Naive thymus-derived CD4-positive, alpha-beta T cell (primary cell): ENCODE measurements around the gene CES4A. TPM values are rescaled to one million over a fixed set of nuclear protein-coding genes. Genes with fewer than 3 reads are reported as not detected.
"Not testable (repeated sequence)": the region's sequence is repeated elsewhere in the genome, so short reads cannot be mapped to it uniquely, and the experiment has no call there.

Source experiments
- ATAC-seq: fragments of 150-1000 bp; cut with Tn5 transposase; 2 replicates; pipeline ENCODE4 v1.10.0; 2021; ENCODE audit warnings: mild to moderate bottlenecking, moderate library complexity
- CTCF ChIA-PET: fragments of 350-600 bp; sonication (Branson Sonifier 250); formaldehyde crosslinking; loops from one replicate; lab custom pipeline; 2021; ENCODE audit warnings: antibody characterized with exemption; lab: Charles Lee
- POLR2A ChIA-PET: fragments of 350-600 bp; sonication (Branson Sonifier 250); formaldehyde crosslinking; loops from one replicate; lab custom pipeline; 2021; ENCODE audit warnings: antibody characterized with exemption, inconsistent platforms; lab: Charles Lee
- DNase-seq, 9 donors: peaks; one replicate each; pipeline versions ENCODE4 v3.0.0 to v3.0.0-alpha.2; 2020 to 2022; ENCODE audit warnings: mixed read lengths in 1 of 9
- H3K27ac ChIP-seq: one replicate; pipeline ENCODE4 v1.7.0; 2013; ENCODE audit warnings: mild to moderate bottlenecking, low read depth, low read length, moderate library complexity
- H3K27me3 ChIP-seq, 2 donors: one replicate each; pipeline ENCODE4 v1.7.0; 2013; ENCODE audit warnings: low read length in 2 of 2, mild to moderate bottlenecking in 2 of 2, moderate library complexity in 2 of 2; ENCODE audit not compliant: control insufficient read depth in 2 of 2, insufficient read depth in 2 of 2
- H3K36me3 ChIP-seq, 3 experiments: 1 replicate in 2 of 3; 2 replicates in 1 of 3; pipeline ENCODE4 v1.7.0; 2013; ENCODE audit warnings: low read length in 3 of 3, mild to moderate bottlenecking in 3 of 3, moderate library complexity in 1 of 3; ENCODE audit not compliant: insufficient read depth in 3 of 3, control insufficient read depth in 2 of 3
- H3K4me1 ChIP-seq, 2 donors: one replicate each; pipeline ENCODE4 v1.7.0; 2013; ENCODE audit warnings: low read length in 2 of 2, mild to moderate bottlenecking in 2 of 2, moderate library complexity in 1 of 2; ENCODE audit not compliant: control insufficient read depth in 2 of 2, insufficient read depth in 2 of 2
- H3K4me3 ChIP-seq: 2 replicates; pipeline ENCODE4 v1.7.0; 2013; ENCODE audit warnings: mild to moderate bottlenecking, low read length
- H3K9me3 ChIP-seq, 3 experiments: 1 replicate in 2 of 3; 2 replicates in 1 of 3; pipeline ENCODE4 v1.7.0; 2013; ENCODE audit warnings: low read length in 3 of 3; ENCODE audit not compliant: control insufficient read depth in 2 of 3
- H3K27ac Mint-ChIP-seq, 9 donors: one replicate each; pipeline ENCODE4 v1.8.0; 2020 to 2022; ENCODE audit warnings: mixed read lengths in 9 of 9, mild to moderate bottlenecking in 8 of 9, moderate library complexity in 5 of 9, inconsistent platforms in 2 of 9
- H3K27me3 Mint-ChIP-seq, 5 donors: one replicate each; pipeline ENCODE4 v1.8.0; 2021 to 2022; ENCODE audit warnings: mixed read lengths in 5 of 5, mild to moderate bottlenecking in 1 of 5
- H3K36me3 Mint-ChIP-seq, 5 donors: one replicate each; pipeline ENCODE4 v1.8.0; 2020 to 2022; ENCODE audit warnings: mixed read lengths in 5 of 5, mild to moderate bottlenecking in 3 of 5, inconsistent platforms in 1 of 5
- H3K4me1 Mint-ChIP-seq, 7 donors: one replicate each; pipeline ENCODE4 v1.8.0; 2020 to 2022; ENCODE audit warnings: mixed read lengths in 7 of 7, mild to moderate bottlenecking in 3 of 7, inconsistent platforms in 1 of 7
- H3K4me3 Mint-ChIP-seq, 10 donors: one replicate each; pipeline ENCODE4 v1.8.0; 2020 to 2022; ENCODE audit warnings: mild to moderate bottlenecking in 10 of 10, mixed read lengths in 10 of 10, moderate library complexity in 6 of 10, inconsistent platforms in 2 of 10
- H3K9me3 Mint-ChIP-seq, 11 donors: one replicate each; pipeline ENCODE4 v1.8.0; 2020 to 2022; ENCODE audit warnings: mixed read lengths in 11 of 11, mild to moderate bottlenecking in 4 of 11, inconsistent platforms in 1 of 11, moderate library complexity in 1 of 11
- intact Hi-C, 2 donors: fragments of 100-400 bp; cut with micrococcal nuclease; formaldehyde crosslinking; loops; one replicate each; pipeline ENCODE4 v1.15.1; 2023
- polyA plus RNA-seq, 2 donors: library from polyadenylated mRNA; unstranded; fragments of 300-500 nt; fragmentation: Illumina TruSeq; gene quantifications; one replicate each; pipeline ENCODE4 v1.2.3, GENCODE V29; 2021
- total RNA-seq, 6 experiments: library from RNA in 5 of 6; stranded (reverse) in 5 of 6; gene quantifications; 1 replicate in 5 of 6; 2 replicates in 1 of 6; pipeline ENCODE4 v1.2.3 and lab custom pipeline; 2021 to 2026

Gene CES4A
- total and polyA plus RNA-seq, 7 experiments from 2014 or later, result 5.1 to 53.8 (median 20.5) TPM

GRCh38 chr16:67035364-67035763, 47.0 kb downstream of the CES4A start:
- no peak for DNase-seq
- H3K27me3 Mint-ChIP-seq, result no peaks in the 10 kb centered on the region
- H3K36me3 Mint-ChIP-seq, result peaks cover 0 to 31% (median 8%) of the 10 kb centered on the region in 5 donors
- Histone ChIP-seq H3K4me1 (peaks cover 10 to 20% of the 10 kb centered on the region in 2 donors), H3K27me3 (no peaks in the 10 kb centered on the region), H3K27ac (no peak overlapping the region), H3K9me3 (no peaks in the 10 kb centered on the region), H3K36me3 (peaks cover 0 to 7% (median 0%) of the 10 kb centered on the region in 3 experiments), H3K4me3 (no peak overlapping the region)
- no peak for ATAC-seq
- POLR2A ChIA-PET, result interaction anchor here (1.3 kb wide), 1 partner anchor 18 kb away, joined by 3 read pairs; no protein-coding TSS in a partner anchor
- H3K4me3 Mint-ChIP-seq, result peak overlapping the region in 4 of 10 donors; percentile 29 to 59 (median 42)
- no peaks in the 10 kb centered on the region for H3K9me3 Mint-ChIP-seq
- peaks cover 33 to 74% (median 58%) of the 10 kb centered on the region in 7 donors for H3K4me1 Mint-ChIP-seq
- intact Hi-C loops, result no loop called here
- CTCF ChIA-PET, result interaction anchor here (0.6 to 1.3 kb wide), 3 partner anchors 13 to 21 kb away, joined by 3 read pairs; no protein-coding TSS in a partner anchor
- H3K27ac Mint-ChIP-seq, result peak overlapping the region in 1 of 9 donors; percentile 3

GRCh38 chr16:67036323-67036741, 47.9 kb downstream of the CES4A start:
- Mint-ChIP-seq H3K4me3 (no peak overlapping the region), H3K36me3 (peaks cover 0 to 33% (median 16%) of the 10 kb centered on the region in 5 donors)
- no peak for ATAC-seq

GRCh38 chr16:67039260-67040020, 51.1 kb downstream of the CES4A start:
- Histone ChIP-seq H3K9me3 (no peaks in the 10 kb centered on the region), H3K27ac (no peak overlapping the region), H3K36me3 (peaks cover 0 to 26% (median 0%) of the 10 kb centered on the region in 3 experiments), H3K4me1 (peaks cover 0 to 8% of the 10 kb centered on the region in 2 donors), H3K4me3 (no peak overlapping the region), H3K27me3 (no peaks in the 10 kb centered on the region)
- peaks cover 24 to 56% (median 33%) of the 10 kb centered on the region in 7 donors for H3K4me1 Mint-ChIP-seq
- H3K9me3 Mint-ChIP-seq, result no peaks in the 10 kb centered on the region
- CTCF ChIA-PET, result no interaction called here
- intact Hi-C loops, result no loop called here
- H3K27me3 Mint-ChIP-seq, result no peaks in the 10 kb centered on the region
- no peak overlapping the region for H3K4me3 Mint-ChIP-seq
- no peak for ATAC-seq
- DNase-seq, result no peak
- peaks cover 0 to 24% (median 16%) of the 10 kb centered on the region in 5 donors for H3K36me3 Mint-ChIP-seq
- peak overlapping the region in 2 of 9 donors; percentile 19 to 56 for H3K27ac Mint-ChIP-seq
- POLR2A ChIA-PET, result interaction anchor here (1.0 to 5.4 kb wide), 3 partner anchors 8 to 15 kb away, joined by 3 to 33 read pairs (median 3); partner anchors contain the start of gene CBFB

More at GRCh38 chr16:67036323-67036741, 47.9 kb downstream of the CES4A start:
- intact Hi-C loops, result no loop called here
- CTCF ChIA-PET, result interaction anchor here (0.7 kb wide), 1 partner anchor 57 kb away, joined by 3 read pairs; no protein-coding TSS in a partner anchor
- POLR2A ChIA-PET, result no interaction called here
- Histone ChIP-seq H3K36me3 (peaks cover 0 to 16% (median 0%) of the 10 kb centered on the region in 3 experiments), H3K9me3 (no peaks in the 10 kb centered on the region), H3K4me1 (peaks cover 2 to 16% of the 10 kb centered on the region in 2 donors), H3K27me3 (no peaks in the 10 kb centered on the region), H3K4me3 (no peak overlapping the region), H3K27ac (no peak overlapping the region)
- peaks cover 39 to 74% (median 56%) of the 10 kb centered on the region in 7 donors for H3K4me1 Mint-ChIP-seq
- H3K27me3 Mint-ChIP-seq, result no peaks in the 10 kb centered on the region
- no peaks in the 10 kb centered on the region for H3K9me3 Mint-ChIP-seq
- H3K27ac Mint-ChIP-seq, result peak overlapping the region in 1 of 9 donors; percentile 76
- DNase-seq, result no peak

- intact Hi-C loops, result no loop called here
- Histone ChIP-seq H3K4me1 (peaks cover 0 to 6% of the 10 kb centered on the region in 2 donors), H3K9me3 (no peaks in the 10 kb centered on the region), H3K36me3 (peaks cover 0 to 26% (median 0%) of the 10 kb centered on the region in 3 experiments), H3K4me3 (no peak overlapping the region), H3K27ac (no peak overlapping the region), H3K27me3 (no peaks in the 10 kb centered on the region)
- CTCF ChIA-PET, result no interaction called here
- ATAC-seq, result no peak
- no peak for DNase-seq
- Mint-ChIP-seq H3K36me3 (peaks cover 0 to 22% (median 13%) of the 10 kb centered on the region in 5 donors), H3K4me1 (peaks cover 18 to 49% (median 26%) of the 10 kb centered on the region in 7 donors), H3K9me3 (no peaks in the 10 kb centered on the region), H3K4me3 (no peak overlapping the region), H3K27me3 (no peaks in the 10 kb centered on the region), H3K27ac (peak overlapping the region in 3 of 9 donors; percentile 17 to 53 (median 32))
- POLR2A ChIA-PET, result interaction anchor here (1.0 to 5.4 kb wide), 2 partner anchors 9 to 11 kb away, joined by 3 to 33 read pairs; partner anchors contain the start of gene CBFB
Observed at GRCh38 chr16:67040166-67040565, 51.8 kb downstream of the CES4A start.

- peaks cover 0 to 21% (median 13%) of the 10 kb centered on the region in 5 donors for H3K36me3 Mint-ChIP-seq
- H3K4me3 Mint-ChIP-seq, result no peak overlapping the region
- H3K9me3 ChIP-seq, result no peaks in the 10 kb centered on the region
- H3K27me3 ChIP-seq, result no peaks in the 10 kb centered on the region
- intact Hi-C loops, result loop anchor here in 1 of 2 donors (1.0 kb wide), 1 partner anchor 11 kb away; no protein-coding TSS in a partner anchor
- ATAC-seq, result no peak
- ChIA-PET CTCF (interaction anchor here (0.6 kb wide), 1 partner anchor 88 kb away, joined by 3 read pairs; no protein-coding TSS in a partner anchor), POLR2A (interaction anchor here (5.4 kb wide), 1 partner anchor 10 kb away, joined by 33 read pairs; no protein-coding TSS in a partner anchor)
- H3K27ac ChIP-seq, result no peak overlapping the region
- peak overlapping the region in 4 of 9 donors; percentile 8 to 36 (median 16) for H3K27ac Mint-ChIP-seq
- H3K4me1 ChIP-seq, result no peaks in the 10 kb centered on the region
- DNase-seq, result no peak
- H3K36me3 ChIP-seq, result peaks cover 0 to 26% (median 0%) of the 10 kb centered on the region in 3 experiments
- no peak overlapping the region for H3K4me3 ChIP-seq
- no peaks in the 10 kb centered on the region for H3K9me3 Mint-ChIP-seq
- peaks cover 14 to 46% (median 21%) of the 10 kb centered on the region in 7 donors for H3K4me1 Mint-ChIP-seq
- no peaks in the 10 kb centered on the region for H3K27me3 Mint-ChIP-seq
Observed at GRCh38 chr16:67040906-67041305, 52.5 kb downstream of the CES4A start.

- Mint-ChIP-seq H3K36me3 (peaks cover 0 to 23% (median 13%) of the 10 kb centered on the region in 5 donors), H3K4me1 (peaks cover 13 to 45% (median 25%) of the 10 kb centered on the region in 7 donors), H3K27ac (peak overlapping the region in 1 of 9 donors; percentile 36)
- ATAC-seq, H3K4me3 Mint-ChIP-seq, H3K9me3 Mint-ChIP-seq, DNase-seq, H3K27me3 ChIP-seq, H3K4me3 ChIP-seq, H3K9me3 ChIP-seq, H3K4me1 ChIP-seq, H3K27ac ChIP-seq, H3K27me3 Mint-ChIP-seq: not testable (repeated sequence)
- peaks cover 0 to 26% (median 0%) of the 10 kb centered on the region in 3 experiments for H3K36me3 ChIP-seq
- intact Hi-C loops, result loop anchor here in 1 of 2 donors (1.0 kb wide), 1 partner anchor 11 kb away; no protein-coding TSS in a partner anchor
- POLR2A ChIA-PET, result interaction anchor here (0.7 to 5.4 kb wide), 2 partner anchors 10 to 512 kb away, joined by 3 to 33 read pairs; no protein-coding TSS in a partner anchor
- CTCF ChIA-PET, result interaction anchor here (0.6 to 0.7 kb wide), 3 partner anchors 18 to 88 kb away, joined by 3 to 4 read pairs (median 3); no protein-coding TSS in a partner anchor
Observed at GRCh38 chr16:67041520-67041919, 53.1 kb downstream of the CES4A start.
